Measurements from ENCODE around the gene PROSER2.
A peak's percentile ranks its signal among the peaks of the same experiment; 100 is the strongest.

The PROSER2 gene

GRCh38 chr10:11823122-11823988, at the start of gene PROSER2:
Gene PROSER2 (plus strand): TSS chr10:11823356. CDS start chr10:11852078, 28,722 bp downstream.
- DNase-seq, result peak; percentile 50

GRCh38 chr10:11773761-11774441, 49.3 kb upstream of the PROSER2 start:
- no peak for DNase-seq

GRCh38 chr10:11775412-11775811, 47.7 kb upstream of the PROSER2 start:
- DNase-seq, result no peak

GRCh38 chr10:11776080-11776479, 47.1 kb upstream of the PROSER2 start:
- no peak for DNase-seq

GRCh38 chr10:11781114-11781513, 42.0 kb upstream of the PROSER2 start:
- DNase-seq, result no peak

GRCh38 chr10:11782793-11783557, 40.2 kb upstream of the PROSER2 start:
- DNase-seq, result peak; percentile 42

- no peak for DNase-seq
Observed at GRCh38 chr10:11783558-11783865, 39.6 kb upstream of the PROSER2 start.

GRCh38 chr10:11787374-11787773, 35.8 kb upstream of the PROSER2 start:
- no peak for DNase-seq

GRCh38 chr10:11787846-11788245, 35.3 kb upstream of the PROSER2 start:
- no peak for DNase-seq

- no peak for DNase-seq
Observed at GRCh38 chr10:11789306-11789705, 33.9 kb upstream of the PROSER2 start.

GRCh38 chr10:11789956-11790355, 33.2 kb upstream of the PROSER2 start:
- DNase-seq, result no peak

- peak; percentile 24 for DNase-seq
Observed at GRCh38 chr10:11793762-11794479, 29.2 kb upstream of the PROSER2 start.

GRCh38 chr10:11794566-11794965, 28.6 kb upstream of the PROSER2 start:
- DNase-seq, result no peak

- no peak for DNase-seq
Observed at GRCh38 chr10:11795101-11795920, 27.8 kb upstream of the PROSER2 start.

GRCh38 chr10:11796474-11796873, 26.7 kb upstream of the PROSER2 start:
- DNase-seq, result no peak

- DNase-seq, result no peak
Observed at GRCh38 chr10:11797281-11797680, 25.9 kb upstream of the PROSER2 start.

- no peak for DNase-seq
Observed at GRCh38 chr10:11797847-11798633, 25.1 kb upstream of the PROSER2 start.

- DNase-seq, result peak; percentile 22
Observed at GRCh38 chr10:11798845-11799735, 24.1 kb upstream of the PROSER2 start.

- no peak for DNase-seq
Observed at GRCh38 chr10:11799736-11800080, 23.4 kb upstream of the PROSER2 start.

GRCh38 chr10:11804336-11804735, 18.8 kb upstream of the PROSER2 start:
- DNase-seq, result no peak
